Measurements from ENCODE around the gene C12orf42.

DNA sequence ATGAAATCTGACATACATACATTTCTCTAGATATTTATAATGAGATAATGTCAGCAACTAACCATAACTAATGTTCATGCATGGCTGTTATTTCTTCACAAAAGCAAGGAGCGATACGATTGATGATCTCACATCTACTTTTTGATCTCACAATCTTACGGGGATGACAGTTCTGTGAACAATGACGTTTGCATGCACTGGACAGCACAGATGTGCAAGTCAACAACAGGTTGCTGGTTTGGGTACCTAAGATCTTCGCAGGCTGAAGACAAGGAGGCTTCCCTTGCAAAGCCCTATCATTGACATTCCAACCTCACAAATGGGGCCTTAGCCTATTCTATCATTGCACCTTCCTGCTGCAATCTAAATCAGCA lies 53.6 kb downstream of the C12orf42 start:
- TF ChIP-seq, protein P1, sequence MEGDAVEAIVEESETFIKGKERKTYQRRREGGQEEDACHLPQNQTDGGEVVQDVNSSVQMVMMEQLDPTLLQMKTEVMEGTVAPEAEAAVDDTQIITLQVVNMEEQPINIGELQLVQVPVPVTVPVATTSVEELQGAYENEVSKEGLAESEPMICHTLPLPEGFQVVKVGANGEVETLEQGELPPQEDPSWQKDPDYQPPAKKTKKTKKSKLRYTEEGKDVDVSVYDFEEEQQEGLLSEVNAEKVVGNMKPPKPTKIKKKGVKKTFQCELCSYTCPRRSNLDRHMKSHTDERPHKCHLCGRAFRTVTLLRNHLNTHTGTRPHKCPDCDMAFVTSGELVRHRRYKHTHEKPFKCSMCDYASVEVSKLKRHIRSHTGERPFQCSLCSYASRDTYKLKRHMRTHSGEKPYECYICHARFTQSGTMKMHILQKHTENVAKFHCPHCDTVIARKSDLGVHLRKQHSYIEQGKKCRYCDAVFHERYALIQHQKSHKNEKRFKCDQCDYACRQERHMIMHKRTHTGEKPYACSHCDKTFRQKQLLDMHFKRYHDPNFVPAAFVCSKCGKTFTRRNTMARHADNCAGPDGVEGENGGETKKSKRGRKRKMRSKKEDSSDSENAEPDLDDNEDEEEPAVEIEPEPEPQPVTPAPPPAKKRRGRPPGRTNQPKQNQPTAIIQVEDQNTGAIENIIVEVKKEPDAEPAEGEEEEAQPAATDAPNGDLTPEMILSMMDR (conservative IDR thresholded peaks at IDR 0.05; ENCODE audit: low read depth, low read length): no peak
- TF ChIP-seq EZH2 (IDR thresholded peaks at IDR 0.05; ENCODE audit: low read length, unreplicated experiment): no peak
